ENCODE results near the gene CIROP.

Gene CIROP

GRCh38 chr14:23104591-23105347 lies at the start of gene CIROP:
Gene CIROP, minus strand, starts transcription at chr14:23104989. Its CDS starts 69 bp downstream, at chr14:23104920.
- no peak for DNase-seq (ENCODE audit: low spot score)

GRCh38 chr14:23153851-23154796 lies 49.3 kb upstream of the CIROP start:
- no peak for DNase-seq (ENCODE audit: low spot score)

GRCh38 chr14:23151342-23151741 lies 46.6 kb upstream of the CIROP start:
- no peak for DNase-seq (ENCODE audit: low spot score)

DNA sequence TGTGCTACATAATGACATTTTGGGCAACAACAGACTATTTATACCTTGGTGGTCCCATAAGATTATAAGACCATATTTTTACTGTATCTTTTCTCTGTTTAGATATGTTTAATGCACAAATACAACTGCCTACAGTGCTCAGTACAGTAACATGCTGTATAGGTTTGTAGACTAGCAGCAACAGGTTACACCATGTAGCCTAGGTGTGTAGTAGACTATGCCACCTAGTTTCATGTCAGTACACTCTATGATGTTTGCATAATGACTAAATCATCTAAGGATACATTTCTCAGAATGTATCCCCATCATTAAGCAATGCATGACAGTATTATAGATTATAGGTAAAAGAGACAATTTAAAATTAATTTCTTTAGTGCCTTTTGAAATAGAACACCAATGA lies 45.0 kb upstream of the CIROP start:
- DNase-seq (ENCODE audit: low spot score), result no peak

GRCh38 chr14:23148591-23149249 lies 43.9 kb upstream of the CIROP start:
- DNase-seq (ENCODE audit: low spot score), result no peak

DNA sequence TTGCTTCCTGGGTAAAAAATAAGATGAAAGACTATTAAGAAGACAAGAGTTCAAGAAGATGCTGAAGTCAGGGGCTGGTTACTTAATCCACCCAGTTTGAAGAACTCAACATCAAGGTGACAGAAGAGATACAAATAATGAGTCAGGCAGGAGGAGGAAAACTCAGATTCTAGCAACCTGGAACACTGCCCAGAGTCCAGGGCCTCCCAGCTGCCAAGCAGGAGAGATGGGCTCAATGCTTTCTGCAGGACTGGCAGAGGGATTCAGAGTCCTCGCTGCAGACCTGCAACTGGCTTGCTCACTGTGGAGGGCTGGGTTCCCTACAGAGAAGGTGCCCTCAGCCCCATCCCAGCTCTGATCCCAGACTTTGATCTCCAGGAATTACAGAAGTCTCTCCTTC lies 42.9 kb upstream of the CIROP start:
- no peak for DNase-seq (ENCODE audit: low spot score)

DNA sequence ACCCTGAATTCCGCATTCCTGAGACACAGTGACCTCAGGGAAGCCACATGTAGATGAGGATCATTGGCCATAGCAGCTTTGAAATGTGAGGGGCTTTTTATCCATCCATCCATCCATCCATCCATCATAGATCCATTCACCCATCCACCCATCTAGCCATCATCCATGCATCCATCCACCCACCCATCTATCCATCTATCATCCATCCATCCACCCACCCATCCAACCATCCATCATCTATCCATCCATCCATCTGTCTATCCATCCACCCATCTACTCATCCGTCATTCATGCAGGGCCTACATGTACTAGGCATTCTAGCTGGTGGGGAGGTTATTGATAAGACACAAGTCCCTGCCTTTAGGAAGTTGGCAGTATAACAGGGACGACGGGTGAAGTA lies 42.2 kb upstream of the CIROP start:
- DNase-seq (ENCODE audit: low spot score), result no peak

DNA sequence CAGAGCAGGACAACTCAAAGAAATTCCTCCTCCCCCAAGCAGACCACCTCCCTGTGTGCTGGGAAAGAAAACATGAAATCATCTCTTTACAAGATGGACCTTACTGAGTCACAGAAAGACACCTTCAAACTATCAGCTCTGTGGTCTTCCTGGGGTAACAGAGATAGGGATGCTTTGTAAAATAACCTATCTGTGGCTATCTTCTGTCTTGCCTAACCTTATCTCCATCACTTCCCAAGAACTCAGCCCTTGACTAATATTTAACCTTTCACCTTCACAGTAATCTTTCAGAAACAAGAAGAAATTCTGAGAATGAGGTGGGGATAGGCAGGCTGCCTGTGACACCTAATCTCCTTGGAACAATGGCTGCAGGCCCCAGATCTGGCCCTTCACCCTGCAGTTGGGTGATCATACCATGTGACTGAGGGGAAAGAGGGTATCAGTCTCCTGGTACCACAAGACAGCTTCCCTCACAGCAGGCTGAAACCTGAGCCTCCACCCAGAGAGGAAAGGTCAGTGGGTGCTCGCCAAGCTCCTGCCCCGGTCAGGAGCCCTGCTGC lies 41.6 kb upstream of the CIROP start:
- no peak for DNase-seq (ENCODE audit: low spot score)

- no peak for DNase-seq (ENCODE audit: low spot score)
Measured at GRCh38 chr14:23145794-23146350, 41.1 kb upstream of the CIROP start.

DNA sequence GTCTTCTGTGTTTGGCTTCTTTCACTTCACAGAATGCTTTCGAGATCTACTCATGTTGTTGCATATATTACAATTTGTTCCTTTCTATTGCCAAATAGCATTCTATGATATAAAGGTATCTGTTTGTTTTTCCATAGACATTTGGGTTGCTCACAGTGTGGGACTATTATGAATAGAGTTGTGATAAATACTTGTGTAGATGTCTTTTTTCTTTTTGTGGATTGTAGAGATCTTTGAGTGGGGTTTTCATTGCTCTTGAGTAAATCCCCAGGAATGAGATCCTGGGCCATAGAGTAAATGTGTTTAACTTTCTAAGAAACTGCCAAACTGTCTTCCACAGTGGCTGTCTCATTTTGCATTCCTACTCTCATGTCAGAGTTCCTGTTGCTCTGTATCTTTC lies 39.1 kb upstream of the CIROP start:
- DNase-seq (ENCODE audit: low spot score), result no peak

DNA sequence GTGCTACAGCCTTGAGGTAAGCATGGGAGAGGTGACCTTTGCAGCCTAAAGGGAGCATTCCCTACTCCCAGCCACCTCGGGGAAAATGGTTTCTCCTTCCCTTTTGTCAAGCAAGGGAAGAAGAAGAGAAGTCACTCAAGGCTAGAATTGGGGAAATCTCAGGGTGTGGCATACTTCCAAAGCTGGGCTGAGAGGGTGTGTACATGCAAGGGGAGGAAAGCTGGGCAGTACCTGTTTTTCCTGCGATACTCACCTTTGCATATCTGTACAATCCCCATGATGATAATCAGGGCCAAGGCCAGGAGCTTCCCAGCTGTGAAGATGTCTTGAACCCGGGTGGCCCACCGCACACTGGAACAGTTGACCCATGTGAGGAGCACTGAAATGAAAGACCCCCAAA lies 38.0 kb upstream of the CIROP start:
- no peak for DNase-seq (ENCODE audit: low spot score)

DNA sequence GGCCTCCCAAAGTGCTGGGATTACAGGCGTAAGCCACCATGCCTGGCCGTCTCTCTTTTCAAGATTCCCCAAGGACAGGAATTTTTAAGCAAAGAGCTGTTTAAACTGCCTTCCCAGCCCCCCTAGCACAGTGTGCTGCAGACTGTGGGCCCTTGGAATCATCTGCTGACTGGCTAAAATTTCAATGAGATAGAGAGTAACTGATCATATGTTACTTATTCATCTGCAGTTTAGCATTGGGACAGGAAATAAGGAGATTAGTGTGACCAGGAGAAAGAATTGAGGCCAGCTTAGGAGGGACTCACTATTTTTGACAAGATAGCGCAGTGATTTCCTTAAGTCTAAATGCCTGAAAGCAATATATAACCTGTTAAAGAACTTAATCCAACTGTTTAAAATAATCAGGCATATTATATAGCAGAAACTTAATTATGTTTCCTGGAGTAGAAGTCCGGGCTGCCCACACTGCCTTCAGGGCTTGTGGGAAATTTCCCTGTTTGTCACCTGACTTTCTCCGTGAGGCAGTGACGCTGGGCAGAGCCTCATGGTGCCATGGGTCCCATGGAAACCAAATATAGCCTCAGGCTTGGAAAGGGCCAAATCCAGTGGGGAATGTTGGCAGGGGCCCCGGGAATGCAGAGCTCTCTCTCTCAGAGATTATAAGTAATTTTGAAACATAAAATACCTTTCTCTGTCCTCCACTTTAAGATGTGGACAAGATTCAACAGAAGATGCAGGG lies 37.1 kb upstream of the CIROP start:
- no peak for DNase-seq (ENCODE audit: low spot score)

GRCh38 chr14:23140371-23140770 lies 35.6 kb upstream of the CIROP start:
- DNase-seq (ENCODE audit: low spot score), result no peak

- no peak for DNase-seq (ENCODE audit: low spot score)
Measured at GRCh38 chr14:23139874-23140273, 35.1 kb upstream of the CIROP start.

- DNase-seq (ENCODE audit: low spot score), result no peak
Measured at GRCh38 chr14:23137813-23138535, 33.2 kb upstream of the CIROP start.

DNA sequence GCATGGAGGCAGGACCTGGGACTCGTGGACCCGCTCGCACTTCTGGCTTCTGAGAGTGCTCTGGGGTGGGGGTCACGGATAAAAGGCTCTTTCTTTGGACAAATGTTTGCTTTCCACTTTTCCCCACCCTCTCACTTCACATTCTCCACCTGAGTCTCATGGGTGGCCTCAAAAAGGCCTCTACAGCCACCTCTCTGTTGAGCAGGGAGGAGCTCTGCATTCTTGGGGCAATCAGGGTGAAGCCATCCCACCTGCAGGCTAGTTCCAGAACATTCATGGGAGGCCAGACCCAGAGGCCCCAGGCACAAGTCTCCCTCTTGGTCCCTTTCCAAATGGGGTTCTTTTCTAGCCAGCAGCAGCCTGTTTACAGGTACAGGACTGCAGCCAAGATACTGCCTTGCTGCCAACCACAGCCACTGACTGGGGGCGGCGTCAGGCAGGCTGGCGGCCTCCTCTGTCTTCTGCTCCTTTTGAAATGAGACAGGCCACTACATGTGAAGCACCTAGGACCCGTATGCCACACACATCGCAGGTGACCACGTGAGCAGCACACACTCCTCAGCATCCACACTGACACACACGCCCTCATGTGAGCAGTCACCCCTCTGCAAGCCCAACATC lies 32.5 kb upstream of the CIROP start:
- DNase-seq (ENCODE audit: low spot score), result no peak

GRCh38 chr14:23136566-23137133 lies 31.9 kb upstream of the CIROP start:
- no peak for DNase-seq (ENCODE audit: low spot score)

- no peak for DNase-seq (ENCODE audit: low spot score)
Measured at GRCh38 chr14:23132970-23133369, 28.2 kb upstream of the CIROP start.

DNA sequence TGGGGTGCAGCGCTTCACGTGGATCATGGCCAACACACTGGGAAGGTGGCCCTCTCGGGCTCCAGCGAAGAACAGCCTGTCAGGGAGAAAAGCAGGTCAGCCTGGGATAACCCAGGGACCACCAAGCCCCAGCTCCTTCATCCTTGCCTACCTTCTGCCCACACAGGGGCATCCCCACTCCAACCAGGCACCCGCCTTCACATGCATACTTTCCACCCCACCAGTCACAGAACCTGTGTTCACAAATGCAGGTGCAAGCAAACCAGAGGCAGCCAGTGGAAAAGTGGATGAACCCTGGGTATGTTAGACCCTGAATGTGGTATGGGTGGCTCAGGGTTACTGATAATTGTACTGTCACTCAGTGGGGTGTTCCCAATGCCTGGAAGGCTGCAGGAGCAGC lies 26.7 kb upstream of the CIROP start:
- no peak for DNase-seq (ENCODE audit: low spot score)

DNA sequence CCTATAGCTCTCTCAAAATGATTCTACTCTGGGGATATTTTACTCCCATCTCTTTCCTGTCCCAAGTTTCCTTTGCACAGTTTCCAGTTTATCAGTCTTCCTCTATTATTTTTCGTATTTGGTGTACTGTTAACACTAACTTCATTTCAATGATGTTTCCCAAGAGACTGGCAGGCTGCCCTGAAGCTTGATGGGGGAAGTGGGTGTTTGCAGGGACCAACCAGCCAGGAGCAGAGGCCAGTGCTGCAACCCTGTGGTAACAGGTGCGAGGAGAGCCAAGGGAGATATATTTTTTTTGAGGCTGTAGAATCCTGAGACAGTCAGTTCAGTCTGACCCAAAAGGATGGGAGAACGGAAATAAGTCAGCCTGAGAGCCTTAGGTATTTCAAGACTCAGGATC lies 26.1 kb upstream of the CIROP start:
- no peak for DNase-seq (ENCODE audit: low spot score)

All from NAMALWA (cell line).